Measurements from ENCODE around the gene TMEM242. TPM values are rescaled to one million over a fixed set of nuclear protein-coding genes. Genes with fewer than 3 reads are reported as not detected.

TMEM242 gene
- total RNA-seq, 1 donor, result 6.2 TPM

- Histone ChIP-seq H3K36me3 (ENCODE audit: insufficient read depth, low read length) (peaks cover 5% of the 10 kb centered on the region), H3K4me2 (ENCODE audit: insufficient read depth, low read length) (peak overlapping the region; percentile 16), H3K4me3 (ENCODE audit: insufficient read depth, low read length) (no peak overlapping the region), H2AFZ (ENCODE audit: low read length) (peak overlapping the region; percentile 19), H3K9me3 (ENCODE audit: low read depth, low read length) (no peaks in the 10 kb centered on the region), H3K27ac (ENCODE audit: low read depth, low read length) (peak overlapping the region; percentile 29), H4K20me1 (ENCODE audit: insufficient read depth, low read length) (peaks cover 5% of the 10 kb centered on the region), H3K79me2 (ENCODE audit: insufficient read depth, low read length) (peaks cover 2% of the 10 kb centered on the region), H3K27me3 (ENCODE audit: insufficient read depth, low read length) (no peaks in the 10 kb centered on the region), H3K4me1 (ENCODE audit: insufficient read depth, low read length) (peaks cover 11% of the 10 kb centered on the region)
- DNase-seq (ENCODE audit: insufficient read length, low spot score, missing footprints), result no peak
- TF ChIP-seq CTCF (IDR thresholded peaks at IDR 0.05; ENCODE audit: extremely low read depth, low read depth, low read length), result no peak
Observed at GRCh38 chr6:157305670-157306653, 17.4 kb downstream of the TMEM242 start.

GRCh38 chr6:157304899-157305663 lies 18.2 kb downstream of the TMEM242 start:
- Histone ChIP-seq H3K27ac (ENCODE audit: low read depth, low read length) (peak overlapping the region; percentile 29), H3K36me3 (ENCODE audit: insufficient read depth, low read length) (no peaks in the 10 kb centered on the region), H3K79me2 (ENCODE audit: insufficient read depth, low read length) (peaks cover 2% of the 10 kb centered on the region), H3K9me3 (ENCODE audit: low read depth, low read length) (no peaks in the 10 kb centered on the region), H3K4me2 (ENCODE audit: insufficient read depth, low read length) (peak overlapping the region; percentile 16), H3K4me1 (ENCODE audit: insufficient read depth, low read length) (peaks cover 11% of the 10 kb centered on the region), H2AFZ (ENCODE audit: low read length) (peak overlapping the region; percentile 19), H3K4me3 (ENCODE audit: insufficient read depth, low read length) (no peak overlapping the region), H3K27me3 (ENCODE audit: insufficient read depth, low read length) (no peaks in the 10 kb centered on the region), H4K20me1 (ENCODE audit: insufficient read depth, low read length) (peaks cover 5% of the 10 kb centered on the region)
- no peak for TF ChIP-seq CTCF (IDR thresholded peaks at IDR 0.05; ENCODE audit: extremely low read depth, low read depth, low read length)
- no peak for DNase-seq (ENCODE audit: insufficient read length, low spot score, missing footprints)

- Histone ChIP-seq H3K79me2 (ENCODE audit: insufficient read depth, low read length) (peaks cover 2% of the 10 kb centered on the region), H4K20me1 (ENCODE audit: insufficient read depth, low read length) (peaks cover 5% of the 10 kb centered on the region), H3K36me3 (ENCODE audit: insufficient read depth, low read length) (no peaks in the 10 kb centered on the region), H2AFZ (ENCODE audit: low read length) (no peak overlapping the region), H3K9me3 (ENCODE audit: low read depth, low read length) (no peaks in the 10 kb centered on the region), H3K4me1 (ENCODE audit: insufficient read depth, low read length) (peaks cover 11% of the 10 kb centered on the region), H3K27ac (ENCODE audit: low read depth, low read length) (no peak overlapping the region), H3K27me3 (ENCODE audit: insufficient read depth, low read length) (no peaks in the 10 kb centered on the region), H3K4me3 (ENCODE audit: insufficient read depth, low read length) (no peak overlapping the region), H3K4me2 (ENCODE audit: insufficient read depth, low read length) (no peak overlapping the region)
- no peak for DNase-seq (ENCODE audit: insufficient read length, low spot score, missing footprints)
- TF ChIP-seq CTCF (IDR thresholded peaks at IDR 0.05; ENCODE audit: extremely low read depth, low read depth, low read length), result no peak
Observed at GRCh38 chr6:157302736-157303135, 20.6 kb downstream of the TMEM242 start.

- Histone ChIP-seq H3K36me3 (ENCODE audit: insufficient read depth, low read length) (no peaks in the 10 kb centered on the region), H3K9me3 (ENCODE audit: low read depth, low read length) (no peaks in the 10 kb centered on the region), H3K79me2 (ENCODE audit: insufficient read depth, low read length) (peaks cover 3% of the 10 kb centered on the region), H2AFZ (ENCODE audit: low read length) (no peak overlapping the region), H3K4me2 (ENCODE audit: insufficient read depth, low read length) (no peak overlapping the region), H4K20me1 (ENCODE audit: insufficient read depth, low read length) (peaks cover 3% of the 10 kb centered on the region), H3K27ac (ENCODE audit: low read depth, low read length) (no peak overlapping the region), H3K27me3 (ENCODE audit: insufficient read depth, low read length) (no peaks in the 10 kb centered on the region), H3K4me3 (ENCODE audit: insufficient read depth, low read length) (no peak overlapping the region), H3K4me1 (ENCODE audit: insufficient read depth, low read length) (peaks cover 4% of the 10 kb centered on the region)
- DNase-seq (ENCODE audit: insufficient read length, low spot score, missing footprints), result no peak
- TF ChIP-seq CTCF (IDR thresholded peaks at IDR 0.05; ENCODE audit: extremely low read depth, low read depth, low read length), result no peak
Observed at GRCh38 chr6:157300436-157300835, 22.9 kb downstream of the TMEM242 start.
